ENCODE data around the gene SRM.
"Not testable (repeated sequence)": the region's sequence is repeated elsewhere in the genome, so short reads cannot be mapped to it uniquely, and the experiment has no call there.

The SRM gene

DNA sequence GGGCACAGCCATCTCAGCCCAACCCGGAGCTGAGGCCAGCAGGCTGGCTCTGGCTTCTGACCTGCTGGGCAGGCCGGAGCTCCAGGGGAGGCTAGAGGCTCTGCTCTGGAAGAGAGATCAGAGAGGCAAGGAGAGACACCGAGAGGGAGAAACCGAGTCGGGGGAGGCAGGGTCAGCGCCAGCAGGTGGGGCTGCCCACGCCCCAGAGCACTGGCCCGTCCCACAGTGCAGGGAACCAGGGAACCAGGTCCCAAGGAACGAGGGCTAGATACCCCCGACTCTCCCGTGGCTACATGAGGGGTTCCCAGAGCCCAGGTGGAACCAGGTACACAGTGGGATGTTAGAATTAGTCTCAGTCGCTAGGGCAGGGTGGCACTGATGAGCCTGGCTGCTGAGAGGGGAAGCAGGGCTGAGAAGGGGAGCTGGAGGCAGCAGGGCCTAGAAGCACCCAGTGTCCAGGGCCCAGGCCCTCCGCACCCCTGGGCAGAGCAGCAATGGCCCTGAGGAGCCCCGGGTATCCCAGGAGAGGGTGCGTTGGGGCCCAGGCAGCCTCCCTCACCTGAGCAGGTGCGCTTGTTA lies 14.9 kb downstream of the SRM start:
- no peak for DNase-seq (ENCODE audit: low read depth)

- no peak for DNase-seq (ENCODE audit: low read depth)
Observed at GRCh38 chr1:11044086-11044848, 15.6 kb downstream of the SRM start.

GRCh38 chr1:11042995-11043874 lies 16.6 kb downstream of the SRM start:
- DNase-seq (ENCODE audit: low read depth) = no peak

DNA sequence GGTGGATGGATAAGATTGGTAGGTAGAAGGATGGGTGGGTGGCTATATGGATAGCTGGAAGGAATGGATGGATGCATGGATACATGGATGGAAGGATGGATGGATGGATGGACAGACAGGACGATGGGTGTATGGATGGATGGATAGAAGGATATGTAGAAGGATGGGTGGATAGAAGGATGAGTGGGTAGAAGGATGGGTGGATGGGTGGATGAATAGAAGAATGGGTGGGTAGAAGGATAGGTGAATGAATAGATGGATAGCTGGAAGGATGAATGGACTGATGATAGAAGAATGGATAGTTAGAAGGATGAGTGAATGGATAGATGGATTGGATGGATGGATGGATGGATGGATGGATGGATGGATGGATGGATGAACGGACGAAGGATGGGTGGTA lies 17.8 kb downstream of the SRM start:
- no peak for DNase-seq (ENCODE audit: low read depth)

DNA sequence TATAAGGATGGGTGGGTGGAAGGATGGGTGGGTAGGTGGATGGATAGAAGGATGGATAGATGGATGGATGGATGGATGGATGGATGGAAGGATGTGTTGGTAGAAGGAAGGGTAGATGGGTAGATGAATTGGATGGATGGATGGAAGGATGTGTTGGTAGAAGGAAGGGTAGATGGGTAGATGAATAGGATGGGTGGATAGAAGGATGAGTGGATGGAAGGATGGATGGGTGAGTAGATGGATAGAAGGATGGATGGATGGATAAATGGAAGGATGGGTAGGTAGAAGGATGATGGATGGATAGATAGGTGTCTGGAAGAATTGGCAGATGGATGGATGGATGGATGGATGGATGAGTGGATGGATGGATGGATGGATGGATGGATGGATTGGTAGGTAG lies 18.8 kb downstream of the SRM start:
- no peak for DNase-seq (ENCODE audit: low read depth)

DNA sequence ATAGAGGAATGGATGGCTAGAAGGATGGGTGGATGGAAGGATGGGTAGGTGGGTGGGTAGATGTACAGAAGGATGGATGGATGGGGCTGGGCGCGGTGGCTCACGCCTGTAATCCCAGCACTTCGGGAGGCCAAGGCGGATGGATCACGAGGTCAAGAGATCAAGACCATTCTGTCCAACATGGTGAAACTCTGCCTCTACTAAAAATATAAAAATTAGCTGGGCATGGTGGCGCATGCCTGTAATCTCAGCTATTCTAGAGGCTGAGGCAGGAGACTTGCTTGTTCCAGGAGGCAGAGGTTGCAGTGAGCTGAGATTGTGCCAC lies 19.8 kb downstream of the SRM start:
- not testable (repeated sequence) for DNase-seq (ENCODE audit: low read depth)

DNA sequence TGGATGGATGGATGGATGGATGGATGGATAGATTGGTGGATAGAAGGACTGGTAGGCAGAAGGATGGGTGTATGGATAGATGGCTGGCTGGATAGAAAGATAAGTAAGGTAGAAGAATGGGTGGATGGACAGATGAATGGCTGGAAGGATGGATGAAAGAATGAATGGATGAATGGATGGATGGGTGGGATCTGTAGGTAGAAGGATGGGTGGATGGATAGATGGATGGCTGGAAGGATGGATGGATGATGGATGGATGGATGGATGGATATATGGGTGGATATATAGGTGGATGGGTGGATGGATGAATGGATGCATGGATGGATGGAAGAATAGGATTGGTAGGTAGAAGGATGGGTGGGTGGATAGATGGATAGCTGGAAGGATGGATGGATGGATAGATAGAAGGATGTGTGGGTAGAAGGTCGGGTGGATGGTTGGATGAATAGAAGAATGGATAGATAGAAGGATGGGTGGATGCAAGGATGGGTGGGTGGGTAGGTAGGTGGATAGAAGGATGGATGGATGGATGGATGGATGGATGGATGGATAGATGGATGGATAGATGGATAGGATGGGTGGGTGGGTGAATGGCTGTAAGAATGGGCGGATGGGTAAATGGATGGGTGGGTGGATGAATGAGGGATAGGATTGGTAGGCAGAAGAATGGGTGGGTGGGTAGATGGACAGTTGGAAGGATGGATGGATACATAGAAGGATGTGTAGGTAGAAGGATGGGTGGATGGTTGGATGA lies 20.3 kb downstream of the SRM start:
- DNase-seq (ENCODE audit: low read depth) = no peak

- DNase-seq (ENCODE audit: low read depth) = peak; percentile 84
Observed at GRCh38 chr1:11037740-11038182, 22.1 kb downstream of the SRM start.

DNA sequence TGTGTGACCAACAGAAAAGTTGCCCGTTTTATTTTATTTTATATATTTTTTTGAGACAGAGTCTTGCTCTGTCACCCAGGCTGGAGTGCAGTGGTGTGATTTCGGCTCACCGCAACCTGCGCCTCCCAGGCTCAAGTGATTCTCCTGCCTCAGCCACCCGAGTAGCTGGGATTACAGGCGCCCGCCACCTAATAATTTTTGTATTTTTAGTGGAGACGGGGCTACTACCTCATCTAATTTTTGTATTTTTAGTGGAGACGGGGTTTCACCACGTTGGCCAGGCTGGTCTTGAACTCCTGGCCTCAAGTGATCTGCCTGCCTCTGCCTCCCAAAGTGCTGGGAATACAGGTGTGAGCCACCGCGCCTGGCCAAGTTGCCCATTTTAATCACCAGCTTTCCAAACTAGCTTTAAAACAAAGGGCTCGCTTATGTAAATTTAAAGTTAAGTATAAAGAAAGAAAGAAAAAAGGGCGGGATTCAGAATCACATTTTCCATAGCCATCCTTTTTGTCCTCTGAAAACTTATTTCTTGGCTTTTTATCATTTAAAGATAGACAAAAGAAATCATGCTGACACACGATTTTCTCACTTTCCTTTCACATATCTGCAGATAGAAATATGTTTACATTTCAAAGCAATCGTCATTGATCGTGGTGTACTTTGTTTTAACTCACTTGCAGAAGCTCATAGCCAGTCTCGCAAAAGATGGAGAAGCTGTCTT lies 22.6 kb downstream of the SRM start:
- DNase-seq (ENCODE audit: low read depth) = not testable (repeated sequence)

DNA sequence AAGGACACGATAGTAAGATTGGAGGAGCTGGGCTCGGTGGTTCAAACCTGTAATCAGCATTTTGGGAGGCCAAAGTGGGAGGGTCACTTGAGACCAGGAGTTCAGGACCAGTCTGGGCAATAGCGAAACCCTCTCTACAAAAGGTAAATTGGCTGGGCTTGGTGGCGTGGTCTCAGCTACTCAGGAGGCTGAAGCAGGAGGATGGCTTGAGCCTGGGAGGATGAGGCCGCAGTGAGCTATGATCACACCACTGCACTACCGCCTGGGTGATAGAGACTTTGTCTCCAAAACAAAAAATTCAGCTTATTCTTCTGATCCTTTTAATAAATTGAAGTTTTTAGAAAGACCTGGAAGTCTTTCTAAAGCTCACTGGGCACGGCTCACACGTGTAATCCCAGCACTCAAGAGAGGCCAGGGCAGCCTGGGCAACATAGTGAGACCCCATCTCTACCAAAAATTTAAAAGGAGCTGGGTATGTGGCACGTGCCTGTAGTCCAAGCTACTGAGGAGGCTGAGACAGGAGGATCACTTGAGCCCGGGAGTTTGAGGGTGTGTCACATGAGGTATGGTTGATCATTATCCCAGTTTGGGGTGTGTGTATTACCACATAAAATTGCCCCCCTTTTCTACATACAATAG lies 28.1 kb downstream of the SRM start:
- no peak for DNase-seq (ENCODE audit: low read depth)

- DNase-seq (ENCODE audit: low read depth) = no peak
Observed at GRCh38 chr1:11030865-11031264, 29.0 kb downstream of the SRM start.

GRCh38 chr1:11028018-11028417 lies 31.8 kb downstream of the SRM start:
- DNase-seq (ENCODE audit: low read depth) = no peak

DNA sequence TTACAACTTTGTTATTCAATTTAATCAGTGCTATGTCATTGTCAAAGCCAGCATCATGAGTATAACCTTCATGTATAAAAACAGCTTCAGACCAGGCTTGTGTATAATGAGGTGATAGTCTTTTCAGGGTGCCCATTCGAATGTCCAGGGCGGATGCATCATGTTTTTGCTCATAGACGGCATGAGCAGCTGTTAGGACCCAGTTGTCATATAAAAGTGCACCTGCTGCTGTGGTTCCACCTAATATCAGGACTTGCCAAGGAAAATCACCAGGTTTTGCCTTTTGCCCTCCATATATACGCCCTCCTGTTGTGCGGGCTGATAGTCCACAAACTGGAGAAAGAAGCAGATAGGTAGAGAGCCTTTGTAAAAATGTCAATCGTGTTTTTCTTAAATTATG lies 32.5 kb downstream of the SRM start:
- DNase-seq (ENCODE audit: low read depth) = no peak

DNA sequence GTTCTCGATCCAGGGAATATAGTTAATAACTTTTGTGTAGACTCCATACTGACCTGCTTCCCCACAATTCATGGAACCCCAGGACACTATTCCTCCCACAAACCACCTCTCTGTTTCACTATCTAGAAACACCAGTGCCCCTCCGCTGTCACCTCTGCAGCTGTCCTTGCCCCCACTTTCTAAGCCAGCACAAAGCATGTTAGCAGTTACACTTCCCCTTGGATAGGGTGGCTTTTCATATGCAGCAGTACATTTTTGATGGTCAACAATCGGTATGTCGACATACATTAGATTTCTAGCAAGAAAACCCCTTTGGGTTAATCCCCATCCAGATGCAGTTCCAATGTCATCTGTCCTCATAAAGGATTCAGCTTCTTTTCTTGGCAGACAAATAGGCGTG lies 32.9 kb downstream of the SRM start:
- DNase-seq (ENCODE audit: low read depth) = no peak

- no peak for DNase-seq (ENCODE audit: low read depth)
Observed at GRCh38 chr1:11026052-11026451, 33.8 kb downstream of the SRM start.

DNA sequence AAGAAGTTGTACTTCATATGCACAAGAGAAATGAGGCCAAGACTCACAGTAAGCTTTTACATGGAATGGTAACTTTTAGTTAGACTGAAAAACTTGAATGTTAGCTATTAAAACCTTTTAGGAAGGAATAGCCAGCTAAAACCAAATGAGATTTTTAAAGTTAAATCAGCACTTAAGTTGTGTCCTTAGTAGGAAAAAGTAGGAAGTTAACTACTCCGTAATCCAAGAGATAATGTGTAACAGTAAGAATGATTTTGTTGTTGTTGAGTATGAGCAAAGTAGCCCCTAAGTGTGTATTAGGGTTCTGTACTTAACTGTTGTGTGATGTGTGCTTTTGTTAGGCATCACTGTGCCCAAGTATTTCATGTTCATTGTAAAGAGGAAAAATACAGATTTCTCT lies 34.2 kb downstream of the SRM start:
- no peak for DNase-seq (ENCODE audit: low read depth)

- no peak for DNase-seq (ENCODE audit: low read depth)
Observed at GRCh38 chr1:11024874-11025203, 35.0 kb downstream of the SRM start.

DNA sequence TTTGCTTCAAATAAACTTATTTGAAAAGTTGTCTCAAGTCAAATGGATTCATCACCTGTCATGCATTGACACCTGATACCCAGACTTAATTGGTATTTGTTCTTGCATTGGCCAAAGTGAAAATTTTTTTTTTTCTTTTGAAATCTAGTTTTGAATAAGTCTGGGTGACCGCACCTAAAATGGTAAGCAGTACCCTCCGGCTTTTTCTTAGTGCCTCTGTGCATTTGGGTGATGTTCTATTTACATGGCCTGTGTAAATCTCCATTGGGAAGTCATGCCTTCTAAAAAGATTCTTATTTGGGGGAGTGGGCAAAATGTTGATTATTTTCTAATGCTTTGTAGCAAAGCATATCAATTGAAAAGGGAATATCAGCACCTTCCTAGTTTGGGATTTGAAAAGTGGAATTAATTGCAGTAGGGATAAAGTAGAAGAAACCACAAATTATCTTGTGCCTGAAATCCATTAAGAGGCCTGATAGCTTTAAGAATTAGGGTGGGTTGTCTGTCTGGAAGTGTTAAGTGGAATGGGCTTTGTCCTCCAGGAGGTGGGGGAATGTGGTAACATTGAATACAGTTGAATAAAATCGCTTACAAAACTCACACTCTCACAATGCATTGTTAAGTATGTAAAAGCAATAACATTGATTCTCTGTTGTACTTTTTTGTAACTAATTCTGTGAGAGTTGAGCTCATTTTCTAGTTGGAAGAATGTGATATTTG lies 35.5 kb downstream of the SRM start:
- no peak for DNase-seq (ENCODE audit: low read depth)

GRCh38 chr1:11023201-11023600 lies 36.6 kb downstream of the SRM start:
- no peak for DNase-seq (ENCODE audit: low read depth)

GRCh38 chr1:11019971-11020370 lies 39.8 kb downstream of the SRM start:
- no peak for DNase-seq (ENCODE audit: low read depth)

GRCh38 chr1:11019358-11019757 lies 40.5 kb downstream of the SRM start:
- not testable (repeated sequence) for DNase-seq (ENCODE audit: low read depth)
